Prostate gland (tissue), 2 donors: ENCODE measurements around the gene ITPKB.

ENCODE experiments used
- CTCF ChIP-seq, 4 experiments: fragments of 200-600 bp in 2 of 4; fragments of 450-650 bp in 2 of 4; sonication (generic) in 2 of 4; IDR thresholded peaks; 1 replicate in 3 of 4; 2 replicates in 1 of 4; pipeline ENCODE4 v1.5.1; 2016 to 2019; ENCODE audit warnings: antibody characterized with exemption in 4 of 4, mild to moderate bottlenecking in 2 of 4, moderate library complexity in 2 of 4
- POLR2A ChIP-seq: fragments of 450-650 bp; IDR thresholded peaks from one replicate; pipeline ENCODE4 v1.6.1; 2016; ENCODE audit warnings: antibody characterized with exemption, mild to moderate bottlenecking
- POLR2AphosphoS5 ChIP-seq: sonication (generic); formaldehyde crosslinking; IDR thresholded peaks from one replicate; pipeline ENCODE4 v1.6.1; 2017; ENCODE audit warnings: antibody characterized with exemption

- TF ChIP-seq CTCF (IDR thresholded peaks at IDR 0.05): no peak
- TF ChIP-seq POLR2AphosphoS5: no peak
- TF ChIP-seq POLR2A: no peak
Observed at GRCh38 chr1:226766565-226766964, 27.5 kb upstream of the ITPKB start.
